ENCODE results near the gene PCDHGA8. TPM values are rescaled to one million over a fixed set of nuclear protein-coding genes. Genes with fewer than 3 reads are reported as not detected.
"Not testable (repeated sequence)": the region's sequence is repeated elsewhere in the genome, so short reads cannot be mapped to it uniquely, and the experiment has no call there.

PCDHGA8 gene
- total RNA-seq, 6 experiments from 2014 or later = 0.27 to 0.88 (median 0.50) TPM

DNA sequence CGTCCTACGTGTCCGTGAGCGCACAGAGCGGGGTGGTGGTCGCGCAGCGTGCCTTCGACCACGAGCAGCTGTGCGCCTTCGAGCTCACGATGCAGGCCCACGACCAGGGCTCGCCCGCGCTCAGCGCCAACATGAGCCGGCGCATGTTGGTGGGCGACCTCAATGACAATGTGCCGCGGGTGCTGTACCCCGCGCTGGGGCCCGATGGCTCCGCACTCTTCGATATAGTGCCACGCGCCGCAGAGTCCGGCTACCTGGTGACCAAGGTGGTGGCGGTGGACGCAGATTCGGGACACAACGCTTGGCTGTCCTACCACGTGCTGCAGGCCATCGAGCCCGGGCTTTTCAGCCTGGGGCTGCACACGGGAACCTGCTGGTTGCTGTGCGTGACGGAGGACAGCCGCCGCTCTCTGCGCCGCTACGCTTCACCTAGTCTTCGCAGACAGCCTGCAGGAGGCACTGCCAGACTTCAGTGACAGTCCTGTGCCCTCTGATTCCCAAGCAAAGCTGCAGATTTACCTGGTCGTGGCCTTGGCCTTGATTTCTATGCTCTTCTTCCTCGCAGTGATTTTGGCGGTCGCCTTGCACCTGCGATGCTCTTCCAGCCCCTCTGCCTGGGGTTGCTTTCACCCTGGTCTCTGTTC lies 35.5 kb downstream of the PCDHGA8 start:
- intact Hi-C loops (cut with DNase I) = no loop called here
- no peak for ATAC-seq

DNA sequence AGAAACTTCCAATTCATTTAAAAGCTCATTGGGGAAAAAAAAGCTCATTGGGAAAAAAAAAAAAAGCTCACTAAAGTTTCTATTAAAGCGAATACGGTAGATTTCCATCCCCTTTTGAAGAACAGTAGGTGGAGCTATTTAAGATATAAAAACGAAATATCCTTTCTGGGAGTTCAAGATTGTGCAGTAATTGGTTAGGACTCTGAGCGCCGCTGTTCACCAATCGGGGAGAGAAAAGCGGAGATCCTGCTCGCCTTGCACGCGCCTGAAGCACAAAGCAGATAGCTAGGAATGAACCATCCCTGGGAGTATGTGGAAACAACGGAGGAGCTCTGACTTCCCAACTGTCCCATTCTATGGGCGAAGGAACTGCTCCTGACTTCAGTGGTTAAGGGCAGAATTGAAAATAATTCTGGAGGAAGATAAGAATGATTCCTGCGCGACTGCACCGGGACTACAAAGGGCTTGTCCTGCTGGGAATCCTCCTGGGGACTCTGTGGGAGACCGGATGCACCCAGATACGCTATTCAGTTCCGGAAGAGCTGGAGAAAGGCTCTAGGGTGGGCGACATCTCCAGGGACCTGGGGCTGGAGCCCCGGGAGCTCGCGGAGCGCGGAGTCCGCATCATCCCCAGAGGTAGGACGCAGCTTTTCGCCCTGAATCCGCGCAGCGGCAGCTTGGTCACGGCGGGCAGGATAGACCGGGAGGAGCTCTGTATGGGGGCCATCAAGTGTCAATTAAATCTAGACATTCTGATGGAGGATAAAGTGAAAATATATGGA lies 38.1 kb downstream of the PCDHGA8 start, which contains the start of gene PCDHGA12:
Gene PCDHGA12, plus strand, starts transcription at position 176 of the 782 bp plus-strand sequence. Its CDS starts 253 bp downstream, at position 429.
- TF ChIP-seq, protein P1, sequence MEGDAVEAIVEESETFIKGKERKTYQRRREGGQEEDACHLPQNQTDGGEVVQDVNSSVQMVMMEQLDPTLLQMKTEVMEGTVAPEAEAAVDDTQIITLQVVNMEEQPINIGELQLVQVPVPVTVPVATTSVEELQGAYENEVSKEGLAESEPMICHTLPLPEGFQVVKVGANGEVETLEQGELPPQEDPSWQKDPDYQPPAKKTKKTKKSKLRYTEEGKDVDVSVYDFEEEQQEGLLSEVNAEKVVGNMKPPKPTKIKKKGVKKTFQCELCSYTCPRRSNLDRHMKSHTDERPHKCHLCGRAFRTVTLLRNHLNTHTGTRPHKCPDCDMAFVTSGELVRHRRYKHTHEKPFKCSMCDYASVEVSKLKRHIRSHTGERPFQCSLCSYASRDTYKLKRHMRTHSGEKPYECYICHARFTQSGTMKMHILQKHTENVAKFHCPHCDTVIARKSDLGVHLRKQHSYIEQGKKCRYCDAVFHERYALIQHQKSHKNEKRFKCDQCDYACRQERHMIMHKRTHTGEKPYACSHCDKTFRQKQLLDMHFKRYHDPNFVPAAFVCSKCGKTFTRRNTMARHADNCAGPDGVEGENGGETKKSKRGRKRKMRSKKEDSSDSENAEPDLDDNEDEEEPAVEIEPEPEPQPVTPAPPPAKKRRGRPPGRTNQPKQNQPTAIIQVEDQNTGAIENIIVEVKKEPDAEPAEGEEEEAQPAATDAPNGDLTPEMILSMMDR (IDR thresholded peaks at IDR 0.05) = peak; percentile 12 to 39 (median 36)
- TF ChIP-seq POLR2A (IDR thresholded peaks at IDR 0.05) = no peak
- Histone ChIP-seq H3K4me3 (peak within 1 kb of the TSS in 2 of 3 donors; percentile 0 to 24), H3K27me3 (no peaks in the 10 kb centered on the region), H3K4me1 (no peaks in the 10 kb centered on the region), H3K36me3 (no peaks in the 10 kb centered on the region), H3K9me3 (peaks cover 0 to 7% (median 6%) of the 10 kb centered on the region in 4 donors), H3K27ac (no peak within 1 kb of the TSS)
- DNase-seq (no peak), ATAC-seq (peak; percentile 63 to 90 (median 82))
- intact Hi-C loops (cut with DNase I) = no loop called here
- WGBS (ENCODE audit: insufficient coverage, low coverage, low lambda C conversion rate, missing lambda C conversion rate) = 12% methylated on average over 32 of the region's 33 CpGs

More for the DNA sequence above, 35.5 kb downstream of the PCDHGA8 start:
- 52% methylated on average over 6 of the region's 53 CpGs for WGBS (ENCODE audit: insufficient coverage, low coverage, low lambda C conversion rate, missing lambda C conversion rate)
- no peak overlapping the region for H3K4me3 ChIP-seq
- H3K36me3 ChIP-seq = no peaks in the 10 kb centered on the region
- DNase-seq = no peak
- H3K27me3 ChIP-seq = no peaks in the 10 kb centered on the region
- H3K27ac ChIP-seq = no peak overlapping the region
- TF ChIP-seq, protein P1 (IDR thresholded peaks at IDR 0.05) = no peak
- TF ChIP-seq POLR2A (IDR thresholded peaks at IDR 0.05) = no peak
- H3K4me1 ChIP-seq = no peaks in the 10 kb centered on the region
- H3K9me3 ChIP-seq = peaks cover 0 to 20% (median 7%) of the 10 kb centered on the region in 4 donors

DNA sequence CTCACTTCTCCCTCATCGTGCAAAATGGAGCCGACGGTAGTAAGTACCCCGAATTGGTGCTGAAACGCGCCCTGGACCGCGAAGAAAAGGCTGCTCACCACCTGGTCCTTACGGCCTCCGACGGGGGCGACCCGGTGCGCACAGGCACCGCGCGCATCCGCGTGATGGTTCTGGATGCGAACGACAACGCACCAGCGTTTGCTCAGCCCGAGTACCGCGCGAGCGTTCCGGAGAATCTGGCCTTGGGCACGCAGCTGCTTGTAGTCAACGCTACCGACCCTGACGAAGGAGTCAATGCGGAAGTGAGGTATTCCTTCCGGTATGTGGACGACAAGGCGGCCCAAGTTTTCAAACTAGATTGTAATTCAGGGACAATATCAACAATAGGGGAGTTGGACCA lies 38.9 kb downstream of the PCDHGA8 start:
- intact Hi-C loops (cut with DNase I) = no loop called here
- no peak for DNase-seq
- Histone ChIP-seq H3K9me3 (peaks cover 0 to 7% (median 6%) of the 10 kb centered on the region in 4 donors), H3K4me3 (peak overlapping the region in 2 of 3 donors; percentile 0 to 24), H3K4me1 (no peaks in the 10 kb centered on the region), H3K27ac (no peak overlapping the region), H3K36me3 (no peaks in the 10 kb centered on the region), H3K27me3 (no peaks in the 10 kb centered on the region)
- peak in 1 of 4 donors; percentile 32 for ATAC-seq
- no peak for TF ChIP-seq POLR2A (IDR thresholded peaks at IDR 0.05)
- TF ChIP-seq, protein P1 (IDR thresholded peaks at IDR 0.05) = no peak
- WGBS (ENCODE audit: insufficient coverage, low coverage, low lambda C conversion rate, missing lambda C conversion rate) = 16% methylated on average over 5 of the region's 37 CpGs

DNA sequence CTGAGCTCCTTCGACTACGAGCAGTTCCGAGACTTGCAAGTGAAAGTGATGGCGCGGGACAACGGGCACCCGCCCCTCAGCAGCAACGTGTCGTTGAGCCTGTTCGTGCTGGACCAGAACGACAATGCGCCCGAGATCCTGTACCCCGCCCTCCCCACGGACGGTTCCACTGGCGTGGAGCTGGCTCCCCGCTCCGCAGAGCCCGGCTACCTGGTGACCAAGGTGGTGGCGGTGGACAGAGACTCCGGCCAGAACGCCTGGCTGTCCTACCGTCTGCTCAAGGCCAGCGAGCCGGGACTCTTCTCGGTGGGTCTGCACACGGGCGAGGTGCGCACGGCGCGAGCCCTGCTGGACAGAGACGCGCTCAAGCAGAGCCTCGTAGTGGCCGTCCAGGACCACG lies 39.9 kb downstream of the PCDHGA8 start:
- H3K36me3 ChIP-seq; H3K4me3 ChIP-seq; H3K27me3 ChIP-seq; H3K27ac ChIP-seq; H3K9me3 ChIP-seq; ATAC-seq; intact Hi-C loops (cut with DNase I); H3K4me1 ChIP-seq; DNase-seq: not testable (repeated sequence)
- WGBS (ENCODE audit: insufficient coverage, low coverage, low lambda C conversion rate, missing lambda C conversion rate) = no CpG with 5 or more reads among the region's 38 CpGs

DNA sequence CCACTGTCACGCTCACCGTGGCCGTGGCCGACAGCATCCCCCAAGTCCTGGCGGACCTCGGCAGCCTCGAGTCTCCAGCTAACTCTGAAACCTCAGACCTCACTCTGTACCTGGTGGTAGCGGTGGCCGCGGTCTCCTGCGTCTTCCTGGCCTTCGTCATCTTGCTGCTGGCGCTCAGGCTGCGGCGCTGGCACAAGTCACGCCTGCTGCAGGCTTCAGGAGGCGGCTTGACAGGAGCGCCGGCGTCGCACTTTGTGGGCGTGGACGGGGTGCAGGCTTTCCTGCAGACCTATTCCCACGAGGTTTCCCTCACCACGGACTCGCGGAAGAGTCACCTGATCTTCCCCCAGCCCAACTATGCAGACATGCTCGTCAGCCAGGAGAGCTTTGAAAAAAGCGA lies 40.3 kb downstream of the PCDHGA8 start:
- H3K9me3 ChIP-seq; H3K36me3 ChIP-seq; H3K27me3 ChIP-seq; H3K4me3 ChIP-seq; H3K27ac ChIP-seq; DNase-seq; H3K4me1 ChIP-seq; intact Hi-C loops (cut with DNase I); ATAC-seq: not testable (repeated sequence)
- WGBS (ENCODE audit: insufficient coverage, low coverage, low lambda C conversion rate, missing lambda C conversion rate) = 46% methylated on average over 11 of the region's 29 CpGs
